Psoas muscle (tissue), 8 donors: ENCODE measurements around the gene SFXN3. TPM values are rescaled to one million over a fixed set of nuclear protein-coding genes. Genes with fewer than 3 reads are reported as not detected.

Source experiments
- ATAC-seq, 4 donors: fragments of 200-7000 bp; cut with Tn5 transposase; one replicate each; pipeline ENCODE4 v1.9.1; 2020; ENCODE audit warnings: moderate library complexity in 3 of 4, mild to moderate bottlenecking in 2 of 4
- DNase-seq, 2 donors: peaks; one replicate each; pipeline ENCODE4 v3.0.0-alpha.2; 2020
- H3K27ac ChIP-seq: fragments of 200-600 bp; one replicate; pipeline ENCODE4 v1.8.0; 2022
- H3K27me3 ChIP-seq, 3 donors: fragments of 200-600 bp in 1 of 3; one replicate each; pipeline versions ENCODE4 v1.6.1 to v1.8.0; 2013 to 2022; ENCODE audit warnings: low read length in 2 of 3, mild to moderate bottlenecking in 2 of 3, moderate library complexity in 1 of 3; ENCODE audit not compliant: insufficient read depth in 3 of 3
- H3K36me3 ChIP-seq, 2 donors: fragments of 200-600 bp in 1 of 2; one replicate each; pipeline versions ENCODE4 v1.6.1 to v1.8.0; 2013 to 2022; ENCODE audit warnings: low read depth in 1 of 2, mild to moderate bottlenecking in 1 of 2, moderate library complexity in 1 of 2; ENCODE audit not compliant: insufficient read depth in 1 of 2
- H3K4me1 ChIP-seq: fragments of 200-600 bp; one replicate; pipeline ENCODE4 v1.8.0; 2022
- H3K4me3 ChIP-seq: fragments of 200-600 bp; one replicate; pipeline ENCODE4 v1.8.0; 2022; ENCODE audit warnings: mild to moderate bottlenecking
- H3K9me3 ChIP-seq: fragments of 200-600 bp; one replicate; pipeline ENCODE4 v1.8.0; 2022
- WGBS, 3 donors: extraction: QIAGEN DNeasy Blood & Tissue Kit; methylation state at CpG; one replicate each; pipeline versions ENCODE4 v1.1.6 to v1.1.7; 2013; 5-methylcytosine and 5-hydroxymethylcytosine counted together
- intact Hi-C, 2 donors: fragments of 100-400 bp; cut with DNase I; formaldehyde crosslinking; loops; one replicate each; pipeline versions ENCODE4 v1.11.0 to v1.14.2; 2022
- polyA plus RNA-seq, 3 donors: library from polyadenylated mRNA; stranded (reverse); fragments of 200-250 nt; gene quantifications; one replicate each; pipeline ENCODE4 v1.2.3, GENCODE V29; 2013
- total RNA-seq, 4 donors: library from RNA; stranded (reverse); fragmentation: NEBNext Ultra II Directional in 2 of 4; extraction: Animal tissue kit (Norgen Biotek cat#: 25700) in 2 of 4; gene quantifications; one replicate each; pipeline versions ENCODE4 v1.2.1 to v1.2.4, GENCODE V29; 2021 to 2023
- TF ChIP-seq, protein P1 (sequence below): fragments of 200-600 bp; IDR thresholded peaks from one replicate; pipeline ENCODE4 v1.8.0; 2022; ENCODE audit warnings: antibody characterized with exemption
- donor health status: healthy with polysubstance abuse.
- donor health status: DM: no; HTN: no; CAD: no; lungs with moderate emphysema.
- donor health status: Bipolar disorder and iron deficiency.
- donor health status: healthy.
- donor health status: DM: yes; HTN: yes; CAD: no.
- donor health status: DM: no; HTN: no; CAD: no.
- donor health status: DM: no; HTN: no; CAD: no.
- donor health status: DM: yes; HTN: yes; CAD: no.

Gene SFXN3
- total and polyA plus RNA-seq, 7 donors = 3.2 to 7.0 (median 4.9) TPM

DNA sequence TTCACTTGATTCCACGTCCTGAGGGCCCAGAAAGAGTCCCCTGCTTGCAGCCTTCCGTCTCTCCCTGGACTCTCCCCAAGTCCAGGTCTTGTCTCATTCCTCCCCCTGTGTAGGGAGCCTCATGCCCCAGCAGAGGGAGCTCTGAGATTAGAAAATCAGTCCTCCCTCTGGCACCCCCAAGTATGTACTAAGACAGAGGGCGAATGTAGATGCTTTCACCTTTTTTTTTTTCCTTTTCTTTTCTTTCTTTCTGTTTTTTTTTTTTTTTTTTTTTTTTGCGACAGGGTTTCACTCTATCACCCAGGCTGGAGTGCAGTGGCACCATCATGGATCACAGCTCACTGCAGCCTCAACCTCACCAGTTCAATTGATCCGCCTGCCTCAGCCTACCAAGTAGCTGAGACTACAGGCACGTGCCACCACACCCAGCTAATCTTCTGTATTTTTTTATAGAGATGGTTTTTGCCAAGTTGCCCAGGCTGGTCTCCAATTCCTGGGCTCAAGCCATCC lies 10.3 kb downstream of the SFXN3 start:
- H3K27me3 ChIP-seq = peaks cover 0 to 2% (median 0%) of the 10 kb centered on the region in 3 donors
- intact Hi-C loops = loop anchor here in 1 of 2 donors (2.0 kb wide), 1 partner anchor 25 kb away; no protein-coding TSS in a partner anchor
- WGBS, 3 donors = 19 to 25% (median 20%) methylated on average over 5 to 6 of the region's 6 CpGs
- H3K9me3 ChIP-seq = no peaks in the 10 kb centered on the region
- peaks cover 10% of the 10 kb centered on the region for H3K4me1 ChIP-seq
- peaks cover 0 to 18% of the 10 kb centered on the region in 2 donors for H3K36me3 ChIP-seq
- H3K27ac ChIP-seq = peak overlapping the region; percentile 76
- ATAC-seq (peak; percentile 81 to 89 (median 85)), DNase-seq (peak; percentile 79 to 85)
- no peak overlapping the region for H3K4me3 ChIP-seq
- TF ChIP-seq, protein P1, sequence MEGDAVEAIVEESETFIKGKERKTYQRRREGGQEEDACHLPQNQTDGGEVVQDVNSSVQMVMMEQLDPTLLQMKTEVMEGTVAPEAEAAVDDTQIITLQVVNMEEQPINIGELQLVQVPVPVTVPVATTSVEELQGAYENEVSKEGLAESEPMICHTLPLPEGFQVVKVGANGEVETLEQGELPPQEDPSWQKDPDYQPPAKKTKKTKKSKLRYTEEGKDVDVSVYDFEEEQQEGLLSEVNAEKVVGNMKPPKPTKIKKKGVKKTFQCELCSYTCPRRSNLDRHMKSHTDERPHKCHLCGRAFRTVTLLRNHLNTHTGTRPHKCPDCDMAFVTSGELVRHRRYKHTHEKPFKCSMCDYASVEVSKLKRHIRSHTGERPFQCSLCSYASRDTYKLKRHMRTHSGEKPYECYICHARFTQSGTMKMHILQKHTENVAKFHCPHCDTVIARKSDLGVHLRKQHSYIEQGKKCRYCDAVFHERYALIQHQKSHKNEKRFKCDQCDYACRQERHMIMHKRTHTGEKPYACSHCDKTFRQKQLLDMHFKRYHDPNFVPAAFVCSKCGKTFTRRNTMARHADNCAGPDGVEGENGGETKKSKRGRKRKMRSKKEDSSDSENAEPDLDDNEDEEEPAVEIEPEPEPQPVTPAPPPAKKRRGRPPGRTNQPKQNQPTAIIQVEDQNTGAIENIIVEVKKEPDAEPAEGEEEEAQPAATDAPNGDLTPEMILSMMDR = peak; percentile 86

GRCh38 chr10:101042118-101042517 lies 11.1 kb downstream of the SFXN3 start:
- TF ChIP-seq, protein P1 = no peak
- DNase-seq (no peak), ATAC-seq (no peak)
- peaks cover 0 to 10% (median 0%) of the 10 kb centered on the region in 3 donors for H3K27me3 ChIP-seq
- H3K9me3 ChIP-seq = no peaks in the 10 kb centered on the region
- peaks cover 0 to 11% of the 10 kb centered on the region in 2 donors for H3K36me3 ChIP-seq
- peaks cover 10% of the 10 kb centered on the region for H3K4me1 ChIP-seq
- H3K27ac ChIP-seq = peak overlapping the region; percentile 76
- WGBS, 3 donors = 68 to 79% (median 79%) methylated on average over 4 of the region's 4 CpGs
- peak overlapping the region; percentile 71 for H3K4me3 ChIP-seq
- intact Hi-C loops = loop anchor here (2.0 kb wide), 1 partner anchor 19 kb away; the partner anchor contains the start of gene KAZALD1 (in 2 of the 2)

GRCh38 chr10:101042667-101043362 lies 11.8 kb downstream of the SFXN3 start:
- TF ChIP-seq, protein P1 = no peak
- peak; percentile 97 for DNase-seq

GRCh38 chr10:101043363-101043707 lies 12.3 kb downstream of the SFXN3 start:
- Histone ChIP-seq H3K36me3 (no peaks in the 10 kb centered on the region), H3K4me3 (peak overlapping the region; percentile 71), H3K4me1 (peaks cover 10% of the 10 kb centered on the region), H3K27me3 (peaks cover 0 to 22% (median 3%) of the 10 kb centered on the region in 3 donors), H3K9me3 (no peaks in the 10 kb centered on the region), H3K27ac (peak overlapping the region; percentile 76)
- 24 to 39% (median 29%) methylated on average over 2 of the region's 2 CpGs for WGBS, 3 donors
- ATAC-seq = no peak
- TF ChIP-seq, protein P1 = no peak
- intact Hi-C loops = loop anchor here (2.0 kb wide), 1 partner anchor 17 kb away; the partner anchor contains the start of gene KAZALD1 (in 2 of the 2)
- no peak for DNase-seq

More at GRCh38 chr10:101042667-101043362, 11.8 kb downstream of the SFXN3 start:
- intact Hi-C loops = loop anchor here (2.0 kb wide), 1 partner anchor 18 kb away; the partner anchor contains the start of gene KAZALD1 (in 2 of the 2)
- Histone ChIP-seq H3K27me3 (peaks cover 0 to 17% (median under 1%) of the 10 kb centered on the region in 3 donors), H3K4me1 (peaks cover 10% of the 10 kb centered on the region), H3K4me3 (peak overlapping the region; percentile 71), H3K27ac (peak overlapping the region; percentile 76), H3K9me3 (no peaks in the 10 kb centered on the region), H3K36me3 (peaks cover 0 to 4% of the 10 kb centered on the region in 2 donors)
- ATAC-seq = peak; percentile 92 to 95 (median 92)
- 3% methylated on average over 40 of the region's 40 CpGs for WGBS, 3 donors
